WERI-Rb-1 (cell line): ENCODE data around the gene CDH9.

Experiments
- DNase-seq: peaks from one replicate; pipeline ENCODE4 v3.0.0-alpha.2; 2020
- H3K27ac ChIP-seq: fragments of 250-450 bp; sonication (Bioruptor Pico); 2 replicates; pipeline ENCODE4 v1.5.1; 2020; ENCODE audit warnings: mild to moderate bottlenecking, moderate library complexity
- H3K27me3 ChIP-seq: fragments of 250-450 bp; sonication (Bioruptor Pico); 2 replicates; pipeline ENCODE4 v1.5.1; 2021; ENCODE audit warnings: mild to moderate bottlenecking, low read depth, moderate library complexity; ENCODE audit not compliant: insufficient read depth, severe bottlenecking
- H3K36me3 ChIP-seq: fragments of 250-450 bp; sonication (Bioruptor Pico); 2 replicates; pipeline ENCODE4 v1.5.1; 2020; ENCODE audit warnings: mild to moderate bottlenecking, moderate library complexity
- H3K4me3 ChIP-seq: 2 replicates; pipeline ENCODE4 v1.5.1; 2011; ENCODE audit warnings: low read depth, mild to moderate bottlenecking, control low read depth, low read length
- H3K9me3 ChIP-seq: fragments of 250-450 bp; sonication (Bioruptor Pico); 2 replicates; pipeline ENCODE4 v1.5.1; 2021; ENCODE audit warnings: mild to moderate bottlenecking, moderate library complexity; ENCODE audit not compliant: severe bottlenecking
- TF ChIP-seq, protein P1 (sequence below): IDR thresholded peaks from 2 replicates; pipeline ENCODE4 v1.5.1; 2011; ENCODE audit warnings: low read depth, mild to moderate bottlenecking, control low read depth, inconsistent platforms, low read length

CDH9 gene

DNA sequence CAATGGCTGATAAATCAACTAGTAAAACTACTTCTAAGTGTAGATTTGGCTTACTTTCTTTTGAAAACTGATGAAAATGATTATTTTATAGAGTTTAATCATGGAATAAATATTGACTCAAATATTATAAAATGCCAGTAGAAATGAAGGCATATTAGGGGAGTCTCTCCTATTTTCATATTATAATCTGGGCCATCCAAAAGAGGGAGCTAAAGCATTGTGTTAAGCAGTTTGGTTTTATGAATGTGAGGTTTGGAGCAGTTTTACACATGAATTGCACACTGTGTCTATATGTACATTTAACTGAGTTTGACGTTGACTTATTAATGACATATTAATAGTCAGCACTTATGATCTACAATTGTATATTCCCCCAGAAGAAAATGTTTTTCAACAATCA is 17.4 kb downstream of the CDH9 start:
- H3K27ac ChIP-seq: no peak overlapping the region
- DNase-seq: no peak
- TF ChIP-seq, protein P1, sequence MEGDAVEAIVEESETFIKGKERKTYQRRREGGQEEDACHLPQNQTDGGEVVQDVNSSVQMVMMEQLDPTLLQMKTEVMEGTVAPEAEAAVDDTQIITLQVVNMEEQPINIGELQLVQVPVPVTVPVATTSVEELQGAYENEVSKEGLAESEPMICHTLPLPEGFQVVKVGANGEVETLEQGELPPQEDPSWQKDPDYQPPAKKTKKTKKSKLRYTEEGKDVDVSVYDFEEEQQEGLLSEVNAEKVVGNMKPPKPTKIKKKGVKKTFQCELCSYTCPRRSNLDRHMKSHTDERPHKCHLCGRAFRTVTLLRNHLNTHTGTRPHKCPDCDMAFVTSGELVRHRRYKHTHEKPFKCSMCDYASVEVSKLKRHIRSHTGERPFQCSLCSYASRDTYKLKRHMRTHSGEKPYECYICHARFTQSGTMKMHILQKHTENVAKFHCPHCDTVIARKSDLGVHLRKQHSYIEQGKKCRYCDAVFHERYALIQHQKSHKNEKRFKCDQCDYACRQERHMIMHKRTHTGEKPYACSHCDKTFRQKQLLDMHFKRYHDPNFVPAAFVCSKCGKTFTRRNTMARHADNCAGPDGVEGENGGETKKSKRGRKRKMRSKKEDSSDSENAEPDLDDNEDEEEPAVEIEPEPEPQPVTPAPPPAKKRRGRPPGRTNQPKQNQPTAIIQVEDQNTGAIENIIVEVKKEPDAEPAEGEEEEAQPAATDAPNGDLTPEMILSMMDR: no peak
- H3K27me3 ChIP-seq: no peaks in the 10 kb centered on the region
- H3K4me3 ChIP-seq: no peak overlapping the region
- no peaks in the 10 kb centered on the region for H3K36me3 ChIP-seq
- H3K9me3 ChIP-seq: no peaks in the 10 kb centered on the region

DNA sequence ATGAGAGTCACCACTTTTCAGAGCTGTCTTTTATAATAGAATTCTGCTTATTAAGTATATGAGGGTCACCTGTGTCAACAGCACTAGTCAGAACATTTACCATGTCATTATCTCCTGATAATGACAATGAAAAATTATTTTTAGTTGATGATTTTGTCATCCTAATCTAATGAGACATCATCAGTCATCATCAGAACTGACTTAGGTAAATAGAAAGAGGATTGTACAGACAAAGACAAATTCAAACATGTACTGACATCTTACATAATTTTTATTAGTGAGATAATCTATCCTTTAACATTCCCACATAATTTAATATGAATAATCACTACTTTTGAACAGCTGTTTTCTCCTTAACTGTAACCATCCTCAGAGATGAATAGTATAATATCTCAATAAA is 22.6 kb downstream of the CDH9 start:
- no peaks in the 10 kb centered on the region for H3K36me3 ChIP-seq
- TF ChIP-seq, protein P1: no peak
- H3K27me3 ChIP-seq: no peaks in the 10 kb centered on the region
- H3K9me3 ChIP-seq: no peaks in the 10 kb centered on the region
- H3K4me3 ChIP-seq: no peak overlapping the region
- no peak overlapping the region for H3K27ac ChIP-seq
- no peak for DNase-seq

DNA sequence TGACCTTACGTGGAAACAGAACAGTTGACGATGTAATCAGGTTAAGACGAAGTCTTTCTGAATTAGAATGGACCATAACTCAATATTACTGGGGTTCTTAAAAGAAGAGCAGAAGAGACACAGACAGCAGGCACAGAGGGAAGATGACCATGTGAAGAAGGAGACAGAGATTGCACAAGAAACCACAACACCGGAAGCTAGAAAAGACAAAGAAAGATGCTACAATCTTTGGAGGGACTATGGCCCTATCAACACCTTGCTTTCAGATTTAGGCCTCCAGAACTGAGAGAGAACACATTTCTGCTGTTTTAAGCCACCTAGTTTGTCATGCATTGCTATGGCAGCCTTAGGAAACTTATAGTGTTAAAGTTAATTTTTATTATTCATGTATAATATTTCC is 27.1 kb downstream of the CDH9 start:
- Histone ChIP-seq H3K9me3 (no peaks in the 10 kb centered on the region), H3K27me3 (no peaks in the 10 kb centered on the region), H3K36me3 (no peaks in the 10 kb centered on the region), H3K27ac (no peak overlapping the region), H3K4me3 (no peak overlapping the region)
- no peak for DNase-seq
- TF ChIP-seq, protein P1: no peak

DNA sequence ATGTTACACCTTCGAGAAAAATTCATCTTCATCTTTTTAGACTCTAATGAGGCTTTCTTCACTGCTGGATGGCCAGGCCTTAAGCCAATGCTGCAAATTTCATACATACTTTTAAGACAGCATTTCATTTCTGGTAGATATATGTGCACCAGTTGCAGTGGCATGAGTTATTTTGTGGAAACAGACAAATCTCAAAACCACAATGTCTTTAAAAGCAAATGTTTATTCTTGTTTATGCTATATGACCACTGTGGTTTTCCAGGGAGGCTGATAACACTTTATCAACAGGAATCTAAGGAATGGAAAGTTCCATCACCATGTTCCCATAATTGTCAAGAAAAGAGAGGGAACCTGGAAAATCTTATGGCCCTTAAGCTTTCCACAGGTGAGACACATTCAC is 27.7 kb downstream of the CDH9 start:
- no peak overlapping the region for H3K4me3 ChIP-seq
- DNase-seq: no peak
- TF ChIP-seq, protein P1: no peak
- no peaks in the 10 kb centered on the region for H3K36me3 ChIP-seq
- H3K27ac ChIP-seq: no peak overlapping the region
- no peaks in the 10 kb centered on the region for H3K9me3 ChIP-seq
- H3K27me3 ChIP-seq: no peaks in the 10 kb centered on the region

DNA sequence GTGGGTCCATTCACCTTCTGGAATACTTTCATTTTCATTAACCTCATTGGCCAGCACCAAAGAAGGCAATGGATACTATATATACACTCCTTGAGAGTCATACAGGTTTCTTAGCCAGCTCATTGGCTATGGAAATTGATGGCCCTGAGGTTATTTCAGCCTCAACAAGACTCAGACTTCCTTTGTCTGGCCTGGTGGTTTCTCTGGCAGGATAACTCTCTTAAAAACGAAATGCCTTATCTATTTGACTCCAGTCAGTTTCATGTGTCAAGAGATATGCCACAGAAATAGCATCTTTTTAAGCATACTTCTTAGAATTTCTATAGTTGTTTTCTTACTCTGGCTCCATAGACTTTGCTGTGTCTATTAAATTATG is 28.9 kb downstream of the CDH9 start:
- Histone ChIP-seq H3K36me3 (no peaks in the 10 kb centered on the region), H3K27me3 (no peaks in the 10 kb centered on the region), H3K27ac (no peak overlapping the region), H3K4me3 (no peak overlapping the region), H3K9me3 (no peaks in the 10 kb centered on the region)
- DNase-seq: no peak
- TF ChIP-seq, protein P1: no peak
